Measurements from ENCODE around the gene SHISAL1. TPM values are rescaled to one million over a fixed set of nuclear protein-coding genes. Genes with fewer than 3 reads are reported as not detected.

Gene SHISAL1
- total RNA-seq, 4 donors from 2014 or later = 0.17 to 0.89 (median 0.22) TPM

- Histone ChIP-seq H3K4me3 (no peak overlapping the region), H3K9me3 (no peaks in the 10 kb centered on the region), H3K27me3 (peaks cover 63% of the 10 kb centered on the region), H3K4me1 (peaks cover 9% of the 10 kb centered on the region), H3K27ac (no peak overlapping the region), H3K36me3 (no peaks in the 10 kb centered on the region)
- 89% methylated on average over 9 of the region's 13 CpGs for whole genome bisulfite sequencing
- peak in 1 of 2 donors; percentile 48 for DNase-seq (ENCODE audit: low spot score in 2 of 2)
- no peak for TF ChIP-seq EP300 (IDR thresholded peaks at IDR 0.05)
- TF ChIP-seq POLR2AphosphoS5 (IDR thresholded peaks at IDR 0.05) = no peak
- TF ChIP-seq CTCF (IDR thresholded peaks at IDR 0.05) = no peak
- TF ChIP-seq POLR2A (IDR thresholded peaks at IDR 0.05) = no peak
Observed at GRCh38 chr22:44353041-44353440, 40.3 kb upstream of the SHISAL1 start.

DNA sequence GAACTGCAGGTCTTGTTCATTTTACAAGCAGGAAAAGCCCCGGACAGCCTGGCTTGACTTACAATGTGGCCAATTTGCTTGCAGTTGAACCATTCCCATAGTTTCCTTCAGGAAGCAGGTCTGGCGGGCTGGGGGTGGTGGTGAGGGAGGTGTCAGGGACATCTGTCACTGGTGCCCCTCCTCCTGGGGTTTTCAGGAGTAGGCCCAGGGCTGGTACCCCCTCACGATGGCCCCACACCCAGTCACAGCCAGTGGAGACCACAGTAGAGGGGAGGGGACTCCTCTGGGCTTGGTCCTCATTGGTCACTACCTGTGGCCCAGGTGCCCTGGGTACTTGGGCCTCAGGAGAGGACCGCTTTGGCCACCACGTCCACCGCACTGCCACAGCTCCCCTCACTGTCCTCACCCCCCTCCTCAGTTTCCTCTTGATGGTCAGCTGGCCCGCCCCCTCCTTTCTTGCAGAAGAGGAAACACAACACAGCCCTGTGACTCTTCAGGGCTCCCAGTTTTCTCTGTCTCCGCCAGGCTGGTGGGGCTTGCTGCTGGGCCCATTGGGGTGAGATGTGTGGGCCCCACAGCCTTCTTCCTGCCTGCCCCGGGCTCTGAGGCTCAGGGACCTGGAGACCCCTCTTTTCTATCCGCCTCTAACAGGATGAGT is 39.8 kb upstream of the SHISAL1 start:
- 71% methylated on average over 7 of the region's 10 CpGs for whole genome bisulfite sequencing

GRCh38 chr22:44351685-44352377 is 39.1 kb upstream of the SHISAL1 start:
- whole genome bisulfite sequencing = 22% methylated on average over 8 of the region's 11 CpGs
- DNase-seq (ENCODE audit: low spot score in 2 of 2) = no peak
- Histone ChIP-seq H3K36me3 (no peaks in the 10 kb centered on the region), H3K27ac (no peak overlapping the region), H3K4me1 (peaks cover 6% of the 10 kb centered on the region), H3K9me3 (no peaks in the 10 kb centered on the region), H3K27me3 (peaks cover 58% of the 10 kb centered on the region), H3K4me3 (no peak overlapping the region)
- TF ChIP-seq POLR2A (IDR thresholded peaks at IDR 0.05) = no peak
- TF ChIP-seq CTCF (IDR thresholded peaks at IDR 0.05) = no peak
- no peak for TF ChIP-seq EP300 (IDR thresholded peaks at IDR 0.05)
- TF ChIP-seq POLR2AphosphoS5 (IDR thresholded peaks at IDR 0.05) = no peak

More for the DNA sequence above, 39.8 kb upstream of the SHISAL1 start:
- DNase-seq (ENCODE audit: low spot score in 2 of 2) = no peak
- Histone ChIP-seq H3K4me3 (no peak overlapping the region), H3K4me1 (peaks cover 6% of the 10 kb centered on the region), H3K9me3 (no peaks in the 10 kb centered on the region), H3K27ac (no peak overlapping the region), H3K36me3 (no peaks in the 10 kb centered on the region), H3K27me3 (peaks cover 58% of the 10 kb centered on the region)
- TF ChIP-seq EP300 (IDR thresholded peaks at IDR 0.05) (no peak), POLR2A (IDR thresholded peaks at IDR 0.05) (no peak), CTCF (IDR thresholded peaks at IDR 0.05) (no peak), POLR2AphosphoS5 (IDR thresholded peaks at IDR 0.05) (no peak)

GRCh38 chr22:44351037-44351436 is 38.3 kb upstream of the SHISAL1 start:
- DNase-seq (ENCODE audit: low spot score in 2 of 2) = no peak
- peaks cover 58% of the 10 kb centered on the region for H3K27me3 ChIP-seq
- H3K27ac ChIP-seq = no peak overlapping the region
- H3K4me3 ChIP-seq = no peak overlapping the region
- H3K9me3 ChIP-seq = no peaks in the 10 kb centered on the region
- H3K36me3 ChIP-seq = no peaks in the 10 kb centered on the region
- 56% methylated on average over 2 of the region's 6 CpGs for WGBS
- TF ChIP-seq POLR2A (IDR thresholded peaks at IDR 0.05) = no peak
- no peak for TF ChIP-seq POLR2AphosphoS5 (IDR thresholded peaks at IDR 0.05)
- no peak for TF ChIP-seq EP300 (IDR thresholded peaks at IDR 0.05)
- TF ChIP-seq CTCF (IDR thresholded peaks at IDR 0.05) = no peak
- peaks cover 6% of the 10 kb centered on the region for H3K4me1 ChIP-seq

DNA sequence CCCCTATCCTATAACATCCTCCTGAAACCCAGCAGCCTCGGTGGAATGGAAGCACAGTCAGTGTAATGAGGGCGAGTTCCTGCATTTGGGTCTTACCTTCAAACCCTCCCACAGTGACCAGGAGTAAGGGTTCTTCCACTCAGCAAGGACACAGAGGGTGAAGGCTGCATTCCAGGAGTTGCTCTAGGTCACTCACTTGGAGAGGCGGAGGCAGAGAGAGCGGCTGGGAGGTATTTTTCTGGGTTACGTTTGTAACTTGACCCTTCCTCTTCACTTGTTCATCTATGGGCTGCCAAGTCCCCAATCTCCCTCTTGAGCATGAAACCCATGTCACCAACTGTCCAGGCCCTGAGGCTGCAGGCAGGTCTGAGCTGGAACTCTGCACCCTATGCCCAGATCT is 36.8 kb upstream of the SHISAL1 start:
- TF ChIP-seq EP300 (IDR thresholded peaks at IDR 0.05) (no peak), POLR2AphosphoS5 (IDR thresholded peaks at IDR 0.05) (no peak), CTCF (IDR thresholded peaks at IDR 0.05) (no peak), POLR2A (IDR thresholded peaks at IDR 0.05) (no peak)
- 82% methylated on average over 5 of the region's 5 CpGs for WGBS
- Histone ChIP-seq H3K27me3 (peaks cover 51% of the 10 kb centered on the region), H3K4me3 (no peak overlapping the region), H3K27ac (no peak overlapping the region), H3K9me3 (no peaks in the 10 kb centered on the region), H3K4me1 (peaks cover 6% of the 10 kb centered on the region), H3K36me3 (no peaks in the 10 kb centered on the region)
- no peak for DNase-seq (ENCODE audit: low spot score in 2 of 2)
